Measurements from ENCODE around the gene DPH2.

Gene DPH2

GRCh38 chr1:43965316-43965715 is 4.5 kb upstream of the DPH2 start:
- DNase-seq (ENCODE audit: low read depth in 2 of 2, low spot score in 1 of 2) = no peak

- DNase-seq (ENCODE audit: low read depth in 2 of 2, low spot score in 1 of 2) = no peak
Measured at GRCh38 chr1:43968348-43968948, 1.4 kb upstream of the DPH2 start.

- no peak for DNase-seq (ENCODE audit: low read depth in 2 of 2, low spot score in 1 of 2)
Measured at GRCh38 chr1:43969416-43969745, 429 bp upstream of the DPH2 start.

- no peak for DNase-seq (ENCODE audit: low read depth in 2 of 2, low spot score in 1 of 2)
Measured at GRCh38 chr1:43970502-43970901, 692 bp downstream of the DPH2 start.

GRCh38 chr1:43970911-43971310 is 1.1 kb downstream of the DPH2 start:
- no peak for DNase-seq (ENCODE audit: low read depth in 2 of 2, low spot score in 1 of 2)

- no peak for DNase-seq (ENCODE audit: low read depth in 2 of 2, low spot score in 1 of 2)
Measured at GRCh38 chr1:43971336-43971980, 1.6 kb downstream of the DPH2 start.

- DNase-seq (ENCODE audit: low read depth in 2 of 2, low spot score in 1 of 2) = no peak
Measured at GRCh38 chr1:43973981-43974442, 4.2 kb downstream of the DPH2 start.

GRCh38 chr1:43974443-43975248 is 4.8 kb downstream of the DPH2 start, which contains the start of gene ATP6V0B:
Gene ATP6V0B (plus strand): TSS chr1:43974960. CDS start chr1:43975041, 81 bp downstream.
- peak; percentile 87 to 91 for DNase-seq (ENCODE audit: low read depth in 2 of 2, low spot score in 1 of 2)

- no peak for DNase-seq (ENCODE audit: low read depth in 2 of 2, low spot score in 1 of 2)
Measured at GRCh38 chr1:43975249-43975961, 5.6 kb downstream of the DPH2 start.

GRCh38 chr1:43976045-43976444 is 6.2 kb downstream of the DPH2 start:
- no peak for DNase-seq (ENCODE audit: low read depth in 2 of 2, low spot score in 1 of 2)

GRCh38 chr1:43976890-43977289 is 7.1 kb downstream of the DPH2 start:
- no peak for DNase-seq (ENCODE audit: low read depth in 2 of 2, low spot score in 1 of 2)

- no peak for DNase-seq (ENCODE audit: low read depth in 2 of 2, low spot score in 1 of 2)
Measured at GRCh38 chr1:43977376-43978263, 7.8 kb downstream of the DPH2 start.

GRCh38 chr1:43978264-43978550 is 8.4 kb downstream of the DPH2 start:
- DNase-seq (ENCODE audit: low read depth in 2 of 2, low spot score in 1 of 2) = no peak

GRCh38 chr1:43978551-43979260 is 8.9 kb downstream of the DPH2 start, which contains the start of gene B4GALT2:
Gene B4GALT2 (plus strand): TSS chr1:43979210. CDS start chr1:43981161, 1,951 bp downstream.
- no peak for DNase-seq (ENCODE audit: low read depth in 2 of 2, low spot score in 1 of 2)

GRCh38 chr1:43979261-43979527 is 9.4 kb downstream of the DPH2 start:
- DNase-seq (ENCODE audit: low read depth in 2 of 2, low spot score in 1 of 2) = no peak

- no peak for DNase-seq (ENCODE audit: low read depth in 2 of 2, low spot score in 1 of 2)
Measured at GRCh38 chr1:43979528-43980254, 9.9 kb downstream of the DPH2 start.

GRCh38 chr1:43980255-43981134 is 10.7 kb downstream of the DPH2 start:
- no peak for DNase-seq (ENCODE audit: low read depth in 2 of 2, low spot score in 1 of 2)

- DNase-seq (ENCODE audit: low read depth in 2 of 2, low spot score in 1 of 2) = no peak
Measured at GRCh38 chr1:43981135-43981491, 11.3 kb downstream of the DPH2 start.

GRCh38 chr1:43981636-43982035 is 11.8 kb downstream of the DPH2 start:
- no peak for DNase-seq (ENCODE audit: low read depth in 2 of 2, low spot score in 1 of 2)

Measured in stimulated activated CD8-positive, alpha-beta memory T cell treated with anti-CD3 and anti-CD28 coated beads, Interleukin-4, amount 100 ng/mL, for 4 hours (primary cell).